ENCODE results near the gene PAPOLG. TPM values are rescaled to one million over a fixed set of nuclear protein-coding genes. Genes with fewer than 3 reads are reported as not detected.

Gene PAPOLG
- total and polyA plus RNA-seq, 2 of the 4 experiments (the other 2 are of a cell fraction): 3.5 to 12.4 TPM

GRCh38 chr2:60796573-60797509, 40.8 kb downstream of the PAPOLG start:
- H3K79me1 ChIP-seq (ENCODE audit: low read depth in 1 of 2, low read length in 2 of 2): no peaks in the 10 kb centered on the region
- no peak overlapping the region for H3K18ac ChIP-seq (ENCODE audit: low read depth, low read length)
- no peak overlapping the region for H2BK5ac ChIP-seq (ENCODE audit: low read depth, low read length, poor library complexity, severe bottlenecking)
- TF ChIP-seq RCOR1 (IDR thresholded peaks at IDR 0.05; ENCODE audit: insufficient replicate concordance, low read length) (no peak), NFE2L2 (IDR thresholded peaks at IDR 0.05; ENCODE audit: low read depth, low read length) (no peak), RFX5 (IDR thresholded peaks at IDR 0.05; ENCODE audit: low read depth, low read length) (no peak), POLR2A (IDR thresholded peaks at IDR 0.05; ENCODE audit: low read depth, low read length) (no peak), CHD1 (IDR thresholded peaks at IDR 0.05; ENCODE audit: low read depth, low read length) (no peak), BHLHE40 (IDR thresholded peaks at IDR 0.05; ENCODE audit: low read depth, low read length) (no peak), CTCF (conservative IDR thresholded peaks at IDR 0.05; ENCODE audit: low read depth, low read length) (no peak), MAZ (IDR thresholded peaks at IDR 0.05; ENCODE audit: borderline replicate concordance, low read depth, low read length) (no peak), MXI1 (IDR thresholded peaks at IDR 0.05; ENCODE audit: borderline replicate concordance, low read depth, low read length) (no peak), FOS (IDR thresholded peaks at IDR 0.05; ENCODE audit: low read depth, low read length) (no peak), USF2 (IDR thresholded peaks at IDR 0.05; ENCODE audit: low read depth, low read length) (no peak), SMC3 (IDR thresholded peaks at IDR 0.05; ENCODE audit: low read depth, low read length) (no peak), RAD21 (IDR thresholded peaks at IDR 0.05; ENCODE audit: low read length) (no peak)
- no peak overlapping the region for H2BK15ac ChIP-seq (ENCODE audit: low read depth, low read length)
- H3K4me1 ChIP-seq (ENCODE audit: control insufficient read depth, insufficient read depth, low read length): no peaks in the 10 kb centered on the region
- H3K27ac ChIP-seq (ENCODE audit: insufficient read depth, low read length): no peak overlapping the region
- H2BK120ac ChIP-seq (ENCODE audit: low read depth, low read length): no peak overlapping the region
- dilution Hi-C loops (cut with HindIII; ENCODE audit: low sequenced_read_pairs, unreplicated experiment): no loop called here
- H3K36me3 ChIP-seq (ENCODE audit: control insufficient read depth, insufficient read depth, low read length): peaks cover 26% of the 10 kb centered on the region
- no peak overlapping the region for H3K14ac ChIP-seq (replicated peaks; ENCODE audit: low read depth, low read length)
- no peaks in the 10 kb centered on the region for H3K27me3 ChIP-seq (ENCODE audit: control insufficient read depth, insufficient read depth, low read length)
- no peak overlapping the region for H2AK5ac ChIP-seq (ENCODE audit: low read depth, low read length)
- in situ Hi-C loops (cut with MboI; ENCODE audit: low sequenced_read_pairs): no loop called here
- no peak overlapping the region for H4K8ac ChIP-seq (ENCODE audit: low read depth in 2 of 2, low read length in 2 of 2)
- H3K4ac ChIP-seq (ENCODE audit: low read depth, low read length): no peak overlapping the region
- no peaks in the 10 kb centered on the region for H3K9me3 ChIP-seq (ENCODE audit: control insufficient read depth, insufficient read depth, low read length)
- no peak overlapping the region for H3K9ac ChIP-seq (ENCODE audit: low read depth, low read length)
- ChIA-PET POLR2A (ENCODE audit: unreplicated experiment) (interaction anchor here (0.6 kb wide), 1 partner anchor 203 kb away, joined by 7 read pairs; no protein-coding TSS in a partner anchor), CTCF (interaction anchor here (0.6 to 1.3 kb wide), 2 partner anchors 185 to 202 kb away, joined by 3 to 4 read pairs; no protein-coding TSS in a partner anchor)
- 67% methylated on average over 1 of the region's 6 CpGs; no CpG with 5 or more reads in 1 of the 2 experiments for WGBS, 2 experiments (ENCODE audit: extremely low coverage in 2 of 2, insufficient read length in 1 of 2)
- H2AFZ ChIP-seq (replicated peaks; ENCODE audit: low read length, poor library complexity): no peak overlapping the region
- no peak overlapping the region for H2BK20ac ChIP-seq (ENCODE audit: low read depth, low read length)
- H4K20me1 ChIP-seq (ENCODE audit: insufficient read depth, low read length): no peaks in the 10 kb centered on the region
- 0 out of 2 replicates have a peak, but pooled peaks cover 2% of the 10 kb centered on the region for H3K9me1 ChIP-seq (ENCODE audit: insufficient read depth, low read length)
- H3K4me3 ChIP-seq (ENCODE audit: insufficient read depth, low read depth, low read length): no peak overlapping the region
- DNase-seq: peak; percentile 12
- no peak overlapping the region for H4K91ac ChIP-seq (ENCODE audit: insufficient read depth, low read depth, low read length)
- H2AK9ac ChIP-seq (replicated peaks; ENCODE audit: low read depth, low read length, poor library complexity): no peak overlapping the region
- no peak for ATAC-seq (ENCODE audit: low read depth)
- BruUV-seq (replicated peaks): no TSS peak
- H3K56ac ChIP-seq (ENCODE audit: extremely low read depth, insufficient read depth, low read length): no peak overlapping the region
- H4K5ac ChIP-seq (ENCODE audit: low read depth, low read length): no peak overlapping the region
- intact Hi-C loops (cut with micrococcal nuclease): loop anchor here (1.0 kb wide), 1 partner anchor 198 kb away; no protein-coding TSS in a partner anchor
- no peak overlapping the region; the same call in 1 of the 2 replicates for H3K23ac ChIP-seq (ENCODE audit: low read depth, low read length)
- no peak overlapping the region for H3K4me2 ChIP-seq (ENCODE audit: low read depth, low read length)
